Fibroblast of mammary gland (primary cell): ENCODE measurements around the gene RNF144A.
"Not testable (repeated sequence)": the region's sequence is repeated elsewhere in the genome, so short reads cannot be mapped to it uniquely, and the experiment has no call there.

Source experiments
- DNase-seq: peaks from one replicate; pipeline ENCODE4 v3.0.0-alpha.2; 2010; ENCODE audit warnings: low read depth
- H3K4me3 ChIP-seq: 2 replicates; pipeline ENCODE4 v1.5.1; 2011; ENCODE audit warnings: low read depth, mild to moderate bottlenecking, low read length, moderate library complexity; ENCODE audit not compliant: control insufficient read depth
- TF ChIP-seq, protein P1 (sequence below): conservative IDR thresholded peaks from 2 replicates; pipeline ENCODE4 v1.5.1; 2011; ENCODE audit warnings: low read depth, low read length, inconsistent platforms; ENCODE audit not compliant: control insufficient read depth, insufficient read depth

The RNF144A gene

DNA sequence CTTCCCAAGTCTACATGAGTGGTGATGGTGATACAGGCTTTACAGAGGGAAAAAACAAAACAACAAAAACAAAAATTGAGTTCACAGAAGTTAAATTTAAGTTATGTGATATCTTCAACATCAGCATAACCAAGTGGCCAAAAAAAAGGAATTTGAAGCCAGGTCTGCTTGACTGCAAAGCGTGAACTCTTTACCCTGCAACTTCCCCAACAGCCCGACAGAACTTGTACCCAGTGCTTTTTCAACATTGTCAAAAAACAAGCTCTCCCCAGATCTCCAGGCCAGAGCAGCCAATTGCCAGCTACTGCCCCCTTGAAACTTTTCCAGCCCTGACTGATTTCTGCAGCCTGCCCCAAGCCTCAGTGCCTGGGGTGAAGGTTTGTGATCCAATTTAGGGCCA is 76.7 kb downstream of the RNF144A start:
- no peak for DNase-seq
- TF ChIP-seq, protein P1, sequence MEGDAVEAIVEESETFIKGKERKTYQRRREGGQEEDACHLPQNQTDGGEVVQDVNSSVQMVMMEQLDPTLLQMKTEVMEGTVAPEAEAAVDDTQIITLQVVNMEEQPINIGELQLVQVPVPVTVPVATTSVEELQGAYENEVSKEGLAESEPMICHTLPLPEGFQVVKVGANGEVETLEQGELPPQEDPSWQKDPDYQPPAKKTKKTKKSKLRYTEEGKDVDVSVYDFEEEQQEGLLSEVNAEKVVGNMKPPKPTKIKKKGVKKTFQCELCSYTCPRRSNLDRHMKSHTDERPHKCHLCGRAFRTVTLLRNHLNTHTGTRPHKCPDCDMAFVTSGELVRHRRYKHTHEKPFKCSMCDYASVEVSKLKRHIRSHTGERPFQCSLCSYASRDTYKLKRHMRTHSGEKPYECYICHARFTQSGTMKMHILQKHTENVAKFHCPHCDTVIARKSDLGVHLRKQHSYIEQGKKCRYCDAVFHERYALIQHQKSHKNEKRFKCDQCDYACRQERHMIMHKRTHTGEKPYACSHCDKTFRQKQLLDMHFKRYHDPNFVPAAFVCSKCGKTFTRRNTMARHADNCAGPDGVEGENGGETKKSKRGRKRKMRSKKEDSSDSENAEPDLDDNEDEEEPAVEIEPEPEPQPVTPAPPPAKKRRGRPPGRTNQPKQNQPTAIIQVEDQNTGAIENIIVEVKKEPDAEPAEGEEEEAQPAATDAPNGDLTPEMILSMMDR, result no peak
- H3K4me3 ChIP-seq, result no peak overlapping the region

DNA sequence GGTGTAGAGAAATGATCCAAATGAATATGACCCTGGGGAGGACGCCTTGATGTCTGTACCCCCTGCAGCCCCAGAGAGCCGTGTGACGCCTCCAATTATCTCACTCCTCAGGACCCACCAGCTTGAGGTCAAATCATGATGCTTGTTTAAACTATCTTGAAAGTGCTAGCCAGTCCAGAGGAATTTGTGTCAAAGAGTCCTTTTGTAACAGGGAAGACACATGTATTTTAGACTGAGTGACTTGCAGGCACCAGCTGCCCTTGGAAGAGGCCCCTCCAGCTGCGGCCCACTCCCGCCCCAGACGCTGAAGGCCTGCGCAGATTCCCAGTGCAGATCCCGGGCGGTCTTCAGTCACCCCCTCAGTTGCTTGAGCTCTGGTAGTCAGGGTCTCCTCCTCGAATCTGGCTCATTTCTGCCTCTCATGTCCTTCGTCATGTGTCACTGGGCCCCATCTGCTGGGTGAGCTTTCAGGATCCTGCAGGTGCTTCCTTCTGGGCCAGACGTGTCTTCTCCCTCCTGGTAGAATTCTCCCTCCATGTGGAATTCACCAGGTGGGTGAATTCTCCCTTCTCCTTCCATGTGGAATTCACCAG is 77.4 kb downstream of the RNF144A start:
- no peak for DNase-seq
- TF ChIP-seq, protein P1, result no peak
- H3K4me3 ChIP-seq, result no peak overlapping the region

DNA sequence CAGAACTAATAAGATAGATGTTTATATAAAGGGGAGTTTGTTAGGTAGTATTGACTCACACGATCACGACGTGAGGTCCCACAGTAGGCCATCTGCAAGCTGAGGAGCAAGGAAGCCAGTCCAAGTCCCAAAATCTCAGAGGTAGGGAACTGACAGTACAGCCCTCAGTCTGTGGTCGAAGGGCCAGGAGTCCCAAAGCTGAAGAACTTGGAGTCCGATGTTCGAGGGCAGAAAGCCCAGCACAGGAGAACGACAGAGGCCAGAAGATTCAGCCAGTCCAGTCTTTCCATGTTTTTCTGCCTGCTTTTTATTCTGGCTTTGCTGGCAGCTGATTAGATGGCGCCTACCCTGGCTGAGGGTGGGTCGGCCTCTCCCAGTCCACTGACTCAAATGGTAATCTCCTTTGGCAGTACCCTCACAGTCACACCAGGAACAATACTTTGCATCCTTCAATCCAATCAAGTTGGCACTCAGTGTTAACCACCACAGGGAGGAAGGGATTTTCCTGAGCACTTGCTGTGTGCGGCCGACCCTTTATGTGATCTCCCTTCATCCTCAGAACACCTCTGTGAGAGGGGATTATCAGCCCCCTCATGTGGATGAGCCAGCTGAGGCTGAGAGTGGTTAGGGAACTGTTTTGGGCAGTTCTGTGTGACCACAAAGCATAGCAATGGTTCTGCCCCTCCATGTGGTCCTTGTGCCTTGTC is 78.3 kb downstream of the RNF144A start:
- no peak overlapping the region for H3K4me3 ChIP-seq
- DNase-seq, result no peak
- TF ChIP-seq, protein P1, result no peak

DNA sequence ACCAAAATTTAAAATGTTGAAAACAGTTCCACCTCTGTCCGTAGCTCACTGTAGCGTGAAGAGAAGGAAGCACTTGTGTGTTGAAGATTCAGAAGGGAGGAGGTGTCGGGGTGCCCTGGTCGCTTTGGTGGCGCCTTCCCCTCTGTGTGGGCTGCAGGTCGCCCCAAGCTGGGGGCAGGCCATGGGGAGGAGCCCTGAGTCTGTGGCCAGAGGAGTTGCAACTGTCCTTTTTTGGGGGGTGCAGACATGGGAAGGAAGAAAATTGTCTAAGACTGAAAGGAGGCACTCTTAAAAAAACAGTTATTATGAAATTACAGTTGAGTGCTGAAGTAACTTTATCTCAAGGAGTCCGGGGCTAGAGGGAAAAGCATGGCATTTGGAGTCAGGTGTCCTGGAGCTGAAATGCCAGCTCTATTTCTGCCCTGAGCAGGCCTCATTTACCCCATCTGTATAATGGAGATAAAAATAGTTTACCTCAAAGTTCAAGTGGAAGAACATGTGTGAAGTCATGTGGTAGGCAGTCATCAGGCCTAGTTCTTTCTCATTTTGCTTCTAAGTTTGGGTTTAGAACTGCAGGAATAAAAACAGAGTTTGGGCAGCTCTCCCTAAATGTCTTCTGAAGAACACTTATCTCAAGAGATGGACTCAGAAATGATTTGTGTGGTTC is 82.1 kb downstream of the RNF144A start:
- no peak for DNase-seq
- TF ChIP-seq, protein P1, result no peak
- H3K4me3 ChIP-seq, result no peak overlapping the region

DNA sequence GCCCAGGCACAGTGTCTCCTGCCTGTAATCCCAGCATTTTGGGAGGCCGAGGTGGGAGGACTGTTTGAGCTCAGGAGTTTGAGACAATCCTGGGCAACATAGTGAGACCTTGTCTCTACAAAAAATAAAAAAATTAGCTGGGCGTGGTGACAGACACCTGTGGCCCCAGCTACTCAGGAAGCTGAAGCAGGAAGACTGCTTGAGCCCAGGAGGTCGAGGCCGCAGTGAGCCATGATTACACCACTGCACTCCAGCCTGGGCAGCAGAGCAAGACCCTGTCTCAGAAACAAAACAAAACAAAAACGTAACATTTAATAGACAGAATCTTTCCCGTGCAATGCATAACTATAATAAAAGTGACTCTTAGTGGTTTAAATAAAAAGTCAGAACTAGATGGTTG is 84.2 kb downstream of the RNF144A start:
- DNase-seq, H3K4me3 ChIP-seq: not testable (repeated sequence)

DNA sequence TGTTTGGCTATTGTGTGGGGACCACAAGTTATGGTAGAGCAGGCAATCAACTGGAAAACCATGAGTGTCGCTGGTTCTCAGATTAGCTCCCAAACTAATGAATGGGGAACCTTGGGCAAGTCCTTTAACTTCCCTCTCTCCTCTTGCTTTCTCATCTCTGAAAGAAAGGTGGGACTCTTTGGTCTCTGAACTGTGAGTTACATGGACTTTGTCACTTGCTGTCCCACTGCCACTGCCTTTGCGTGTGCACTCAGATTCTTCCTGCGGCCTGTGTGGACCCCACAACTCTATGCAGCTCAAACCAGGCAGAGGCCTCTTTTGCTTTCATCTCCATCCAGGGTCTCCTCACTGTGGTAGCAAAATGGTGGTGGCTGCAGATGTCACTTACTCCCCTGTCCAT is 86.7 kb downstream of the RNF144A start:
- no peak overlapping the region for H3K4me3 ChIP-seq
- no peak for DNase-seq
- TF ChIP-seq, protein P1, result no peak

DNA sequence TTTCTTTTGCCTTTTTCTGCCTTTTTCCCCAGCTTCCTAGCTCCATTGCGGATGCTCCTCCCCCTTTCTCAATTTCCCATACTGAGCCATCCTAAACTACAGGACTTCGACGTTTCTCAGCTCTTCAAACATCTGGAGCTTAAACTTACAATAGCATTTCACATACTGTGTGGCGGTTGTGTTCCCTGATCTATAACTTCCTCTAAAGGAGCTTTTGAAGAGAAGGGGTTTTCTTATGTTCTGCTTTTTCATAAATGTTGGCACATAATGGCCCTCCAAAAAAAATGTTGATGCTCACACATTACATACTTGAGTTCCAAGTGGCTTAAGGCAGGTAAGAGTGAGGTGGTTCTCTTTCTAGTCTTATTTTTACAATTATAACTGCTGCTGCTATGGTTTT is 87.4 kb downstream of the RNF144A start:
- TF ChIP-seq, protein P1, result no peak
- no peak for DNase-seq
- H3K4me3 ChIP-seq, result no peak overlapping the region
